KMS-11 (cell line): ENCODE measurements around the gene EIF2B1.

Experiments used
- H2AFZ ChIP-seq: fragments of 200-600 bp; sonication (generic); 2 replicates; pipeline ENCODE4 v1.6.1; 2016; ENCODE audit warnings: antibody characterized with exemption, mixed run types, low read depth
- H3K27ac ChIP-seq: fragments of 200-600 bp; sonication (generic); 2 replicates; pipeline ENCODE4 v1.6.1; 2016; ENCODE audit warnings: mild to moderate bottlenecking, mixed run types
- H3K27me3 ChIP-seq: fragments of 200-600 bp; sonication (generic); 2 replicates; pipeline ENCODE4 v1.6.1; 2017; ENCODE audit warnings: mild to moderate bottlenecking, low read depth, mixed run types, moderate library complexity; ENCODE audit not compliant: insufficient read depth
- H3K36me3 ChIP-seq: fragments of 200-600 bp; sonication (generic); 2 replicates; pipeline ENCODE4 v1.6.1; 2017; ENCODE audit warnings: mild to moderate bottlenecking, mixed run types; ENCODE audit not compliant: insufficient read depth
- H3K4me1 ChIP-seq: fragments of 200-600 bp; sonication (generic); 2 replicates; pipeline ENCODE4 v1.6.1; 2016; ENCODE audit warnings: mild to moderate bottlenecking, low read depth, mixed run types; ENCODE audit not compliant: poor library complexity, severe bottlenecking
- H3K4me2 ChIP-seq: fragments of 200-600 bp; sonication (generic); 2 replicates; pipeline ENCODE4 v1.7.0; 2016; ENCODE audit warnings: mild to moderate bottlenecking, mixed run types
- H3K4me3 ChIP-seq: fragments of 200-600 bp; sonication (generic); IDR thresholded peaks from 2 replicates; pipeline ENCODE4 v1.6.1; 2017; ENCODE audit warnings: low read depth, low read length, mixed read lengths; ENCODE audit not compliant: insufficient read depth
- H3K79me2 ChIP-seq: fragments of 200-600 bp; sonication (generic); 2 replicates; pipeline ENCODE4 v1.6.1; 2016; ENCODE audit warnings: low read depth, mixed run types; ENCODE audit not compliant: insufficient read depth
- H3K9ac ChIP-seq: fragments of 200-600 bp; sonication (generic); 2 replicates; pipeline ENCODE4 v1.6.1; 2016; ENCODE audit warnings: mild to moderate bottlenecking, mixed run types
- H4K20me1 ChIP-seq: fragments of 200-600 bp; sonication (generic); 2 replicates; pipeline ENCODE4 v1.6.1; 2016; ENCODE audit warnings: mild to moderate bottlenecking, mixed run types; ENCODE audit not compliant: insufficient read depth
- TF ChIP-seq, protein P1 (sequence below): fragments of 200-600 bp; sonication (generic); conservative IDR thresholded peaks from 2 replicates; pipeline ENCODE4 v1.6.1; 2017; ENCODE audit warnings: low read depth, mild to moderate bottlenecking, antibody characterized with exemption, low read length, moderate library complexity, mixed read lengths

Gene EIF2B1

GRCh38 chr12:123643911-123644310 is 10.4 kb upstream of the EIF2B1 start:
- Histone ChIP-seq H3K36me3 (no peaks in the 10 kb centered on the region), H3K9ac (no peak overlapping the region), H2AFZ (no peak overlapping the region), H3K27ac (no peak overlapping the region), H3K27me3 (no peaks in the 10 kb centered on the region), H3K4me3 (no peak overlapping the region), H3K79me2 (no peaks in the 10 kb centered on the region), H4K20me1 (no peaks in the 10 kb centered on the region), H3K4me2 (no peak overlapping the region), H3K4me1 (no peaks in the 10 kb centered on the region)
- TF ChIP-seq, protein P1, sequence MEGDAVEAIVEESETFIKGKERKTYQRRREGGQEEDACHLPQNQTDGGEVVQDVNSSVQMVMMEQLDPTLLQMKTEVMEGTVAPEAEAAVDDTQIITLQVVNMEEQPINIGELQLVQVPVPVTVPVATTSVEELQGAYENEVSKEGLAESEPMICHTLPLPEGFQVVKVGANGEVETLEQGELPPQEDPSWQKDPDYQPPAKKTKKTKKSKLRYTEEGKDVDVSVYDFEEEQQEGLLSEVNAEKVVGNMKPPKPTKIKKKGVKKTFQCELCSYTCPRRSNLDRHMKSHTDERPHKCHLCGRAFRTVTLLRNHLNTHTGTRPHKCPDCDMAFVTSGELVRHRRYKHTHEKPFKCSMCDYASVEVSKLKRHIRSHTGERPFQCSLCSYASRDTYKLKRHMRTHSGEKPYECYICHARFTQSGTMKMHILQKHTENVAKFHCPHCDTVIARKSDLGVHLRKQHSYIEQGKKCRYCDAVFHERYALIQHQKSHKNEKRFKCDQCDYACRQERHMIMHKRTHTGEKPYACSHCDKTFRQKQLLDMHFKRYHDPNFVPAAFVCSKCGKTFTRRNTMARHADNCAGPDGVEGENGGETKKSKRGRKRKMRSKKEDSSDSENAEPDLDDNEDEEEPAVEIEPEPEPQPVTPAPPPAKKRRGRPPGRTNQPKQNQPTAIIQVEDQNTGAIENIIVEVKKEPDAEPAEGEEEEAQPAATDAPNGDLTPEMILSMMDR = no peak

- H3K9ac ChIP-seq = peak overlapping the region; percentile 86
- no peaks in the 10 kb centered on the region for H3K27me3 ChIP-seq
- no peaks in the 10 kb centered on the region for H4K20me1 ChIP-seq
- peaks cover 25% of the 10 kb centered on the region; the same call in 1 of the 2 replicates for H3K79me2 ChIP-seq
- TF ChIP-seq, protein P1 = no peak
- H3K27ac ChIP-seq = peak overlapping the region; percentile 59
- peaks cover 4% of the 10 kb centered on the region for H3K4me1 ChIP-seq
- H3K4me3 ChIP-seq = no peak overlapping the region
- peak overlapping the region; percentile 61 for H2AFZ ChIP-seq
- peak overlapping the region; percentile 52 for H3K4me2 ChIP-seq
- no peaks in the 10 kb centered on the region for H3K36me3 ChIP-seq
Observed at GRCh38 chr12:123634142-123634561, 666 bp upstream of the EIF2B1 start.

DNA sequence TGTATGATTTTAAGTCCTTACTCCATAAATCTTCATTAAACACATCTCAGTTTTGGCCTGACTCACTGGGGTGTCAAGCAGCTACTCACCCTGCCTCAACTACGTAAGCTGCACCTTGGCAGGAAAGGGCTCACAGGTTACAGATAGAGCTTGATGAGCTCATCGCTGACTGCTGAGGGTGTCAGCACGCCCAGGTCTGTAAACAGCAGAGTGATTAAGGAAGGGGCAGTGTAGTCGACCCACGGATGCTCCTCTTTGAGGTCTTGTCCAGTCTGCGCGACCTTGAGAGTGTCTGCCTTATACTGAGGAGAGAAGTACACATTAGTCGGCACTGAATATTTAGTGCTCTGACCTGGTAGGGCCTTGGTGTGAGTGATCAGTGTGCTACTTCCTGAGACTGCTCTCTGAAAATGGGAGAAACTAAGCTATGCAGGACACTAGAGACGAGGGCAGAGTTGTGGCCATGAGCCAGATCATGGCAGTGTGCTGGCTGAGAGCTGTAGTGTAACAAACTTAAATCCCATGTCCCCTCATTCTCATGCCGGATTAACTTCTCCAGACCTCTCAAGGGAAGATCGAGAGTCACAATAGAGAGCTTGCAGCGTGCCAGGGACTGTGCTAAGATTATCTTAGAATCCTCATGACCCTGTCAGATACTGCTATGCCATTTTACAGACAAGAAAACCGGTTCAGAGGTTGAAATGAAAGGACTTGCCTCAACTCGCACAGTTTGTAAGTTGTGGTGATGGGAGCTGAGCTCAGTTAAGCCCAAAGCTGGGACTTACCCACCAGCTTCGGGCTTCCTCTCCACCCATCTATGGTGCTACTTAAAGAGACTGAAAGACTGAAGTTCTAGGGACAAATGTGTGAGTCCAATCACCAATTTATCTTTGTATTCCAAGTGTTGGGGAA is 11.6 kb downstream of the EIF2B1 start:
- H3K4me2 ChIP-seq = no peak overlapping the region
- no peaks in the 10 kb centered on the region for H3K79me2 ChIP-seq
- no peaks in the 10 kb centered on the region for H3K4me1 ChIP-seq
- H3K27ac ChIP-seq = no peak overlapping the region
- no peaks in the 10 kb centered on the region for H4K20me1 ChIP-seq
- H2AFZ ChIP-seq = no peak overlapping the region
- no peaks in the 10 kb centered on the region for H3K27me3 ChIP-seq
- no peaks in the 10 kb centered on the region for H3K36me3 ChIP-seq
- TF ChIP-seq, protein P1 = no peak
- H3K4me3 ChIP-seq = no peak overlapping the region
- no peak overlapping the region for H3K9ac ChIP-seq

GRCh38 chr12:123621101-123621500 is 12.4 kb downstream of the EIF2B1 start:
- Histone ChIP-seq H3K4me1 (no peaks in the 10 kb centered on the region), H3K9ac (no peak overlapping the region), H3K4me2 (no peak overlapping the region), H3K36me3 (no peaks in the 10 kb centered on the region), H3K79me2 (no peaks in the 10 kb centered on the region), H4K20me1 (no peaks in the 10 kb centered on the region), H3K27ac (no peak overlapping the region), H3K4me3 (no peak overlapping the region), H2AFZ (no peak overlapping the region), H3K27me3 (no peaks in the 10 kb centered on the region)
- TF ChIP-seq, protein P1 = no peak
